RKO (cell line): ENCODE data around the gene CPNE5.

ENCODE experiments used
- DNase-seq: peaks from one replicate; pipeline ENCODE4 v3.0.0-alpha.2; 2016; ENCODE audit warnings: low spot score

CPNE5 gene

DNA sequence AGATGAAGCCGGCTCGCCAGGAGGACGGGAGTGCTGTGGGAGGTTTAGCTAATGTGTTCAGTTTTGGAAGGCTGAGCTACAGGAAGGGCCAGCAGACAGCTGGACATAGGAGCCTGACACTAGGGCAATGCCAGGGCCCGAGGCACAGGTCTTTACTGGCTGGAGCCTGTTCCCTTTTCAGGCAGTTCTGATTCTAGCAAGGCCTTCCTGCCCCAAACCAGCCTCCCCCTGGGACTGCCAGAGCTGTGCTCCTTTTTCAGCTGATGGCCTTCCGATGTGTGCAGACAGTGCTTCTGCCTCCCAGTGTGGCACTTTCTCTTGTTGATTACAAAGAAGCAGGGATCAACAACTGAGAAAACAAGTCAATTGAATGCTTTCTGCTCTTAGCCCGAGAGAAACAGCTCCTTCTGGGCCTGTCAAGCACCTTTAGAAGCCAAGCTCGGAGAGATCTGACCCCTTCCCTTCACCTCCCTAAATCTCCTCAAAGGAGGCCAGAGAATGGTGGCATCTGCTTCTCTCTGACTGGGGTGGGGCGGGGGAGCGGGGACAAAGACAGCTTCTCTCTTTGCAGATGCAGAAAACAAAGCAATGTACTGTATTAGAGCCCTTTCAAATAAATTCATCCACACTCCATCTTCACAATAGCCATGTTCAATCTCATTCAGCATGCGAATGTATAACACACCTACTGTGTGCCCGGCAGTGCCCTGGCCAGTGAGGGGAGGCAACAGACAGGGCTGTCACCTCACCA is 78.4 kb downstream of the CPNE5 start:
- no peak for DNase-seq

GRCh38 chr6:36759148-36759759 is 80.0 kb downstream of the CPNE5 start:
- DNase-seq: peak; percentile 79

GRCh38 chr6:36758516-36759147 is 80.6 kb downstream of the CPNE5 start:
- no peak for DNase-seq

GRCh38 chr6:36757943-36758508 is 81.2 kb downstream of the CPNE5 start:
- DNase-seq: no peak

DNA sequence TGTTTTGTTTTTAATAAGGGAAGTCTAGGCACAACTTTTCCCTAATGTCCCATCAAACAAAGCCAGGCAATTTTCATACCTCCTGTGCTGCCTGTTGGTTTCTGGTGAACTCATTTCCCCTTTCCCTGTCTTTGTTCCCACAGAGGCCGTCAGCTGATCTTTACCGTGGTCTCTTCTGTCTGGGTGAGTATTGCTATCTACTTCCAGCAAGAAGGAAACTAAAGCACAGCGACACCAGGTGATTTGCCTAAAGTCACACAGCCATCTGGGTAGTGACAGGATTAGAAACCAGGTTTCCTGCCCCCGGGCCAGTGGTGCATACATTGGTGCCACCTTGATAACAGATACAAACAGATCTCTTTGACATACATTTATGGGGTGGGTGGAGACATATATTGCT is 82.0 kb downstream of the CPNE5 start:
- DNase-seq: no peak

DNA sequence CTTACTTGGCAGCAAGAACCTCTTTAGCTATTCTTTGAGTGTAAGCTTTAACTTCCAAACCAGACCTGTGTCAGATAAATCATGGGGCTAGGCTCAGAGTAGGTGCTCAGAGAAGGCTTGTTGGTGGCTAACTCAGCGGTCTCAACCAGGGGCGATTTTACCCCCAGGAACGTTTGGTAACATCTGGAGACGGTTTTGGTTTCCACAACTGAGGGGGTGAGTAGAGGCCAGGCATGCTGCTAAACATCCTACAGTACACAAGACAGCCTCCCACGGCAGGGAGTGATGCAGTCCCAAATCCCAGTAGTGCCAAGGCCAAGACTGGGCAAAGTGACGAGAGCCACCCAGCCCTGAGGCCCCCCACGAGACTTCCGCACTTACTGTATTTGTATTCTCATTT is 82.5 kb downstream of the CPNE5 start:
- DNase-seq: no peak

DNA sequence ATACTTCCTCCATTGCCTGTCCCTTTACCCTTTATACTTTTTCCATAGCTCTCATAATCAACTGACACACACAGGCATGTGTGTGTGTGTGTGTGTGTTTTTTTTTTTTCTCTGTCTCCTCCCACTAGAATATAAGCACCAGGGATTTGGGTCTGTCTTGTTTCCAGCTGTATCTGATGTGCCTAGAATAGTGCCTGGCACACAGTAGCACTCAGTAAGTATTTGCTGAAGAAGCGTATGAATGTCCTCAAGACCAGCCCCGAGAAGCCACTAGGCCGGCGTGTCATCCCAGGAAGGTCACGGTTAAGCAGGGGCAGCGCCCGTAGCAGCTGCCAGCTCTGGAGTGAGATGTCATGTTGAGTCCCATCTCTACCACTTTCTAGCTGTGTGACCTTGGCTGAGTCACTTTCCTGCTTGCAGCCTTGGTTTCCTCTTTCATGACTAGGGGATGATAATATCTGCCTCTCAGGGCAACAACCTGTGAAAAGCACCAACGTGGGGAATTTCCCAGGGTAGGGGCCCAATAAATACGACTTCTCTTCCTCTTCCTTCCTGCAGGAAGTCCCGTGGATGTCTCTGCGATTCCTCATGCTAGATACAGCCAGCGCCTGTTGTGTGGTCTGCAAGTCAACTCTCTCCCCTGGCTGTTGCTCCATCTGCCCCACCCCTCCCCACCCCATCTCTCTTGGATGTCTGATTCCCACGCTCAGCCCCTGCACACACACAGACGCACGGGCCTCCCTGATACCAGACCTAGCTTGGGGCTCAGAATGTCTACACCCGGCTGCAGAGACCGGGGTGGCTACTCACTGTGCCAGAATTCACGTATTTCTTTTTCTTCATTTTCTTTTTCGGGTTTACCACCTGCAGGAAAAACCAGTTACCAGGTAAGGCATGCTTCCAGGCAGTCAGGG is 83.6 kb downstream of the CPNE5 start:
- DNase-seq: peak; percentile 76

DNA sequence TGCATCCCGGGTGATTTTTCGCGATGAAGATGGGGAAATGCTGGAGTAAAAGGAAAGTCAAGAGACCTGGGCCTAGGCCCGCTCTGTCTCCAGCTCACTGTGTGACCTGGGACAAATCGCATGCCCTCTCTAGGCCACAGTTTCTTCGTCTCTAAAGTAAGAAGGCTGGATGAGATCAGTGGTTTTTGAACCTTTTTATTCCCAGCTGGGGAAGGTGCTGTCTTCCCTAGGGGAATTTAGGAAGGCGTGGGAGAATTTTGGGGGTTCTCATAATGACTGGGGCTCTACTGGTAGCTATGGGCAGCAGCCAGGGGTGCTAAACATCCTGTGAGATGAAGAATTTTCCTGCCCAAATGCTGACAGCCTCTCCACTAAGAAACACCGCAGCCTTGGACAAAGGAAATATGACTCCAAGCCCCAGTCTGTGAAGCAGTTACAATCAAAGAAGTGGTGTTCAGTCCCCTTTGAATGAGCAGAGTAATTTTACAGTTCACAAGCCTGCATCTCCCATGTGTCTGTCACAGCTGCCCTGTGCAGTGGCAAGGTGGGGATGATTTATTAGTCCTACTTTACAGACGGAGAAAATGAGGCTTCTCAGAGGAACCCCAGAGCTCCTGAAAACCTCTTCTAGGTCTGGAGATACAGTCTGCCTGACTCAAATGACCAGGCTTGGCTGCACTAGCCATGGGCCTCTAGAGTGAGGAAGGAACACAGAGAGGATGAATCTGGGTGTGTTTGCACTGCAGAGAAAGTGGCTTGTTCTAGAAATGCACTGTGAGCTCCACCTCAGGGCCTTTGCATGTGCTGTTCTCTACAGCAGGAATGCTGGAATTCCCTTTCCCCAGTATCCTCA is 84.4 kb downstream of the CPNE5 start:
- DNase-seq: no peak

DNA sequence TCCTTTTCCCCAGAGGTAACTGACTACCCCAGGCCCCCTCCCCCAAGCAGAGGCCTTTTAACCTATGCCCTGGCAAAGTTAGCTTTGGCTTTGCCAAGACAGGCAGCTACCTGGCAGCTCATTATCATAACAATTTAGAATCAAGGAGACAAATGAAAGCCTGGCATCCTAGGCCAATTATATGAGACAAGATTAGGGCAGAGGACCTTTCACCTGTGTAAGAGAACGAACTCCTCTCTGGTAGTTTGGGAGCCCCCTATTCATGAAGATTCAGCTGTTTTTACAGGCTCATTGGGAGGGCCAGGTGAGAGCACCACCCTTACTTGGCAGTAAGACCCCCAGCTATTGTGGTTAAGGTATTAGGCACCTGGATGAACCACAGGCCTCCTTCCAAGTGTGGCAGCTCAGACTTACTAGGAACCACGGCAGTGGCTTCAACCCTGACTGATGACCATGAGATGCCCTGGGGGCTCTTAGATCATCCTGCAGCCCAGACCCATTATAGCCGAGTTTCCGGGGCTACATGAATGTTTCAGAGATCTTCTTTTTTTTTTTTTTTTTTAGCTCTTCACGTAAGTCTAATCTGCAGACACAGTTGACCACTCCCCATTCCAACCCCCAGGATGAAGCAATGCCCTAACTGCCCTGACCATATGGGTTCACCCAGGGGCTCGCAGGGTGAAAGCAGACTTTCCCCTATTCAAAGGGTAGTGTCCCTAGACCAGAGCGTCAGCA is 85.4 kb downstream of the CPNE5 start:
- DNase-seq: no peak

GRCh38 chr6:36752886-36753506 is 86.2 kb downstream of the CPNE5 start:
- DNase-seq: no peak

DNA sequence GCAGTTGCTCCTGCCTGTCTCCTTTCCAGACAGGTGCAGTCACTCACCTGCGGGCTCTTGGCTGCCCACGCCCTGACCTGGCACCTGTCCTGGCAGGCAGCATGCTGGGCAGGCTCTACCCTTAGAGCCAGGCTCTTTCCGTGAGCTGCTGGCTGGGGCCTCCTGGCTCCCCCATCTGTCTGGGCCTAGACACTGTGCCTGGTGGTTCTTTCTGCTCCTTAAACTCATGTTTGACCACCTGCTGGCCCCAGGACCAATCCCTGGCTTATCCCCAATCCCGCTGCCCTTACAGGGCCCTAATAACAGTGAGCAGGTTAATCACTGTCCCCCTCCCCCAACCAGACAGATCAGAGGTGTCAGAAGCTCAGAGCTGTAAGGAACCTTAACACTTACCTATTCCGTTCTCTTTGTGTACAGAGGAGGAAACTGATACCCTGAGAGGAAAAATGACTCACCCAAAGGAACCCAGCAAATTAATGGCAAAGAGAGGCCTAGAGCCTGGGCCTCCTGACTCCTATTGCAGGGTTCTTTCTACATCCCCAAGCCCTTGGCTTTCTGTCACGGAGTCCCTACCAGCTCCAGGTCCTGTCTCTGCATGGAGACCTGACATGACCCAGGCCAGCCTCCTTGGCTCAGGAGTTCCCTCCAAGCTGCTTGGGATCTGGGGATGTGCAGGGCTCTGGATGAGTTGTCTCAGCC is 86.9 kb downstream of the CPNE5 start:
- DNase-seq: no peak

GRCh38 chr6:36751833-36752186 is 87.4 kb downstream of the CPNE5 start:
- no peak for DNase-seq

GRCh38 chr6:36751091-36751490 is 88.2 kb downstream of the CPNE5 start:
- DNase-seq: no peak

- DNase-seq: no peak
Observed at GRCh38 chr6:36749829-36750489, 89.3 kb downstream of the CPNE5 start.

DNA sequence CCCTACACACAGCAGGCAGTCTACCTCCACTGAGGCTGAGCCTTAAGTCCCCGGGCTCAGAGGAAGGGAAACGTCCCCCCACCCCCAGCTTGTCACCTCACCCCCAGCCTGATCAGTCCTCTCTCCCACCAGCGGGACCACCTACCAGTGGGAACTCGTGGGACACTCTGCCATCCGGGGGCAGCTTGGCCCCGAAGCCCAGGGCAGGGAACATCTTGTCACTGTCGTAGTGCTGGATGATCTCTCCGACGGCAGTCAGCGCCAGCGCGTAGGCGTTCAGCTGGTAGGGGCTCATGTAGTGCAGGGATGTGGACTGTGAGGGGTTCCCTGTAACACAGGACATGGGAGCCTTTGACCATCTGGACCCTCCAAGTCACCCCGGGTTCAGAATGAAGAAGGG is 93.0 kb downstream of the CPNE5 start:
- DNase-seq: no peak

- no peak for DNase-seq
Observed at GRCh38 chr6:36745836-36746235, 93.4 kb downstream of the CPNE5 start.

GRCh38 chr6:36745283-36745682 is 94.0 kb downstream of the CPNE5 start:
- no peak for DNase-seq

GRCh38 chr6:36744304-36744673 is 95.0 kb downstream of the CPNE5 start:
- no peak for DNase-seq
